NCI-H1092 (cell line): Measurements from ENCODE around the gene CACNB4.

Experiments
- DNase-seq: peaks from one replicate; lab custom pipeline; 2025; lab: John Stamatoyannopoulos, UW

The CACNB4 gene

GRCh38 chr2:152088006-152088405 is 10.8 kb downstream of the CACNB4 start:
- no peak for DNase-seq

- DNase-seq, result no peak
Observed at GRCh38 chr2:152086231-152086630, 12.6 kb downstream of the CACNB4 start.

DNA sequence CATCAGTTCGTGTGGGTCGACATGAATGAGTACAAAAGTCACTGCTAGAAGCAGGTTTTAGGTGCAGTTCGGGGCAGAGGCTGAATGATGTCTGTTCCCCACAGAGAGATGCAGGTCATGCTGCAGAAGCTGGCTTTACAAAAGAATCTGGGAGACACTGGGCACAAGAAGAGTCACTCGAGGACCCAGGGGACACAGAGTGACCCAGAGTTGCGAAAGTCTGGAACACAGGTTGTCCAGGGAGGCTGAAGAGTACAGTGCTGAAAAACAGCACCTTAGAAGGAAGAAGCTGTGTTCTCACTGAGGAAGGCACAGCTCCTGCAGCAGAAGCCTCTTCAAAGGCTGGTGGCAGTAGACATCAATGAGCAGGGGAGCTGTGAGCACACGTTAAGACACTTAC is 14.8 kb downstream of the CACNB4 start:
- DNase-seq, result no peak

DNA sequence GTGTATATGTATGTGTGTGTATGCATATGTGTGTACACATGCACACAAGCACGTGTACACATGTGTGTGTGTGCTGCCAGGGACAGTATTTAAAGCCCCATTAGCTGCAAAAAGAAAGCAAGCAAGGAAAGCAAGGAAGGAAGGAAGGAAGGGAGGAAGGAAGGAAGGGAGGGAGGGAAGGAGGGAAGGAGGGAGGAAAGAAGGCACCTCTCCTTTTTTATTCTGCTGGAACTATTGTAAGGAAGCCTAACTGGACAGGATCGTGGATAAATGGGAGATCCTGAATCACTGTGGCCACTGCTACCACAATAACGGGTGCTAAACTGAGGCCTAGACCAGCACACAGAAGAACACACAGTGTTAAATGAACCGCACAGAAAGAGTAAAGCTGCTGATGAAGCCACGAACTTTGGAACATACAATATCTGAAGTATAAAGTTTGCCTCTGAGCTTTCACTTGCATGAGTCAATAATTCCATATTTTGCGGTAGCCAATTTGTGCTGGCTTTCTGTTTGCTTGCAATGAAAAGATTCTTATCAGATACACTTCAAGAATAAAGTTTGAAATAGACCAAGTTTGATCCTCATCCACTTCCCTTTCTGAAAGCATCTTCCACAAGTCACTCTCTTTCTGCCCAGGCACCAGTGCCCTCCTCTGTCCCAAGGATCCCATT is 15.5 kb downstream of the CACNB4 start:
- no peak for DNase-seq

DNA sequence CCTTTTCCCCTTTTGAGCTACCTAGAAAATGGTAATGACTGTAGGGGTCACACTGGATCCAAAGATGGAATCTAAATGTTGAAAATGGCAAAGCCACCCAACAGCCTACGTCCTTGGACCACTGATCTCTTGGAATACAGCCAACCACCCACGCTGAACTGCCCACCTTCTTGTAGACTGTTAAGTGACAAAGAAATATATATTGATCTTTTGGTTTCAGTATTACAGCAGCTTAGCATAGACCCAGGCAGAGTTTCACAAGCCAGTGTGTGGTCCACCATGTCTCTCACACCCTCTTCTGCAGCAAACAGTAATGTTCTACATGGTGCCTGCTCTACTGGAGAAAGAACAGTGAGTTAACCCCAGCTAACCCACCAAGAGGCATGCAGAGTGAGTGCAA is 20.2 kb downstream of the CACNB4 start:
- DNase-seq, result no peak

GRCh38 chr2:152078023-152078422 is 20.8 kb downstream of the CACNB4 start:
- DNase-seq, result no peak

DNA sequence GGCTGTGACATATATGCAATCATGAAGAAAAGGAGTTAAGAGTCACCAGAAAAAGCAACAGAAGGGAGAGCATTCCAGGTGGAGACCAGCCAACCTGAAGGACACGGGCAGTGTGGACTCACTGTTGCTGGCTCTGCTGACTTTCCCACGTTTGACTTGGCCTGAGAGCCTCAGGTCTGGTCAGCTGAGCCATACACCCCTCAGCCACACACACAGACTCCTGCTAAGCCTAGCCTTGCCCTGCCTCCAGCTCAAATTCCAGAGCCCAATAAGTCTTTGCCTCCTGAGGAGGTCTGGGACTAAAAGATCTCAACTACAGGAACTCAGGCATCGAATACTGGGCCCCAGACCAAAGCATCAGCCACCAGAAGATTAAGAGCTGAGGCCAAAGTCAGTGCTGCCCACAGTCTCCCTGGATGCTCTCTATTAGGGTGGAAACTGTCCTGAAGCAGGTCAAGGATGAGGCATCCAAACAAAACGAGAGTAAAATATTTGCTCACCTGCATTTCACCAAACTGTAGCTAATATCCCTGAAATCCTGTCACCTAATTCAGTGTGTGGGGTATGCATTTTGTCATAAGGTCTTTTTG is 23.3 kb downstream of the CACNB4 start:
- DNase-seq, result no peak

DNA sequence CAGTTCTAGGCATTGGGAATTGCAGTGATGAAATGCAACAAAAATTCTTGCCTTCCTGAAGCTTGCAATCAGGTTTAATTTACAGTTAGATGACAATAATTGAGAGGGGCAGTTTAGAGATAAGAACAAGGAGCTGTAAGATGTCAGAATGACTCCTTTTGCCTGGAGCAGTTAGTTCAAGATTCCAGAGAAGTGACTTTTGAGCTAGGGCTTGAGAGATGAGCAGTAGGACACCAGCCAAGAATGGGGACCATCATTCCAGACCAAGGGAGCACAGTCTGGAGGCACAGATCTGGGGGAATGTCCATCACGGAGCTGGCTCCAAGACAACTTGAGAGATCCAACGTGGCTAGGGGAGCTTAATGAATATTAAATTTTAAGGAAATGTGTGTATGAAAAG is 26.8 kb downstream of the CACNB4 start:
- no peak for DNase-seq

DNA sequence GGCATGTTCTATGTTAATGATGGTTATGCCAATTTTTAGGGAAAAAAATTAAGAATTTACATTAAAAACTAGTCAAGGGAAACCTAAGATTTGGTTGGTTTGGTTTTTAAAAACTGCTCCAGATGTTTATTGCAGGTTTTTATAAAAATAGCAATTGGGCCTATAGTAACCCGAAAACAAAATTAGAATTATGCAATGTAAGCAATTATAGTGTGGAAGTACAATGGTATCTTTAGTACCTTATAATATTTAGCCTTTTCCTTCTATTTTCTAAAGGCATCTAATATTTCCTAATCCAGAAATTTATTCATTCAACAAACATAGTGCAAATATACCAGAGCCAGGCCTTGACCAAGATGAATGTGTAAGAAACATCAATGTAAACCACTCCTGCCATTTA is 27.3 kb downstream of the CACNB4 start:
- no peak for DNase-seq

DNA sequence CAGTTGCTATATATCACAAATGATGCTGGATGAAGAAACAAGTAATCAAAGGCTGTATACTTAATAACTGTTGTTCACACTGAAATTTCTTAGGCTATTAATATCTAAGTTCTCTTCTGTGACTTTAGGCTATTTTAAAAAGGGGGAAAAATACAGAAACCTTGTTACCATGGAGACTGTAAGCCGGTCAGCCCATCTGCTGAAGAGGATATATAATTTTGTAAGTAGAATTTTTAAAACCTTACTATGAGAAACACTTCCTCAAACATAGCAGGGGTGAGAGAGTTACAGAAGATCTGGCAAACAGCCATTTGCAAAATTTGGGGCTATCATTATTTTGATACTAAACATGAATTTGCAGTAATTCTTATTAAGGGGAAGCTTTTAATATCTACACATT is 27.8 kb downstream of the CACNB4 start:
- no peak for DNase-seq

DNA sequence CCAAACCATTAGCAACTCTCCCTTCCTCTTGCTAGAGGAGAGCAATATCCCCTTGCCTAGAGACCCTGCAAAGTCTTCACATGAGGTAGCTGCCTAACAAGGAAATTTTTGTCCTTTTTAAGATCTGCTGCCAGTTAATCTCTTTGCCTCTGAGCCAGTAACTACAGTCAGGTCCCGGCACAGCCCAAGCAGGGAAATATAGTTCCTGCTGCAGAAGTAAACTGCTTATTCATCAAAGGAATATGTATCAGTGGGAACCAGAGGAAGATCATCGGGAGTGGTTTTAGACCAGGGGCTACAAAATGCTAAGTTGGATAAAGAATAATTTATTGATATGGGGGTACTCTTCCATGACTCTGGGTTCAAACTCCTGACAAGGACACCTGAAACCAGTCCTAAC is 30.6 kb downstream of the CACNB4 start:
- no peak for DNase-seq

DNA sequence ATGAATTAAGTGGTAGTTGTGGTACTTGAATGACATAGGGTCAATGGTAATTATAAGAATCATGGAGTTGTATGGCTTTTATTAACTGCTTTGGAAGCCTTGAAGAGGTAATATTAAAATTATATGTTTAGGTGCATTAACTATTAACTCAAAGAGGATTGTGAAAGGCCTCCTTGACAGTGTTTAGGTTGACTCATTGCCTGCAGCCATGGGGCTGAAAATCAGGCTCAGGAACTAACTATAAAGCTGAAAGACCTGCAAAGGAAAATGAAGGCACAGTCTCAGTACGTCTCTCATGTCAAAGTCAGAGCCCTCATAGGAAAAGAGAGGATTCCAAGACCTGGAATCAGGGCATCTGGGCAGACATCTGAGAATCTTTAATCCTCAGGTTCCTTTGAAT is 31.0 kb downstream of the CACNB4 start:
- no peak for DNase-seq

DNA sequence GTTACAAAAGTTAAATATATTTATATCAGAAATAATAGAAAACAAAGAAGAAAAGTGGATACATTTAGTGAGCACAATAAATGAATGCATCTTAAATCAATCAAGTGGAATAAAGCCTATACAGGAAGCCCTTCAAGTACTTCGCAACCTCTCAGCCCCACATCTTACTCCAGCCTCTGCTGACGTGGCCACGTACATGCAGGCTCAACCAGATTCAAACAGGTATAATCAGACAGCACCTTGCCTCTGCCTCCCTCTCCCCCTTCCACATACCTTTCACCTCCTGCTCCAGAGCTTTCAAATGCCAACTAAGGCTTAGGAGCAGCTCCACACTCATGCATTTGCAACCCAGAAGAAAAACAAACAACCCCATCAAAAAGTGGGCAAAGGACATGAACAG is 32.9 kb downstream of the CACNB4 start:
- DNase-seq, result no peak

DNA sequence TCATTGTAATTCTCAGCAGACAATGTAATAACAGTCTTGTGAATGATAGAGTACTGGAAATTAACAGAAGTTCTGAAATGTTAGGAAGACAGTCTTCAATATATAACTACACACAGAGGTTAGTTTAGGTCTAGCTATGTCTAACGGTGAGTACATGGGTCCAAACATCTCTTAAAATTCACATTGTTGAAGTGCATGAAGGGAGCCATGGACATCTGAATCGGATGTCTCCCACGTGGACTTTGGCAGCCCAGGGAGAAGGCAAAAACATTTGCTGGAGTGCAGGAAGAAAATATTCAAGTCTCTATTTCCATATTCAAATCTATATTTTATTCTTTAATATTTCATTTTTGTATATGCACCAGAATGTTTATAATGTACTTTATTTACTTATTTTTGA is 34.8 kb downstream of the CACNB4 start:
- no peak for DNase-seq

GRCh38 chr2:152063325-152063924 is 35.4 kb downstream of the CACNB4 start:
- DNase-seq, result no peak

- no peak for DNase-seq
Observed at GRCh38 chr2:152062125-152063091, 36.4 kb downstream of the CACNB4 start.

- no peak for DNase-seq
Observed at GRCh38 chr2:152061383-152061782, 37.5 kb downstream of the CACNB4 start.

- DNase-seq, result no peak
Observed at GRCh38 chr2:152058655-152059054, 40.2 kb downstream of the CACNB4 start.

- DNase-seq, result no peak
Observed at GRCh38 chr2:152056418-152056817, 42.4 kb downstream of the CACNB4 start.

DNA sequence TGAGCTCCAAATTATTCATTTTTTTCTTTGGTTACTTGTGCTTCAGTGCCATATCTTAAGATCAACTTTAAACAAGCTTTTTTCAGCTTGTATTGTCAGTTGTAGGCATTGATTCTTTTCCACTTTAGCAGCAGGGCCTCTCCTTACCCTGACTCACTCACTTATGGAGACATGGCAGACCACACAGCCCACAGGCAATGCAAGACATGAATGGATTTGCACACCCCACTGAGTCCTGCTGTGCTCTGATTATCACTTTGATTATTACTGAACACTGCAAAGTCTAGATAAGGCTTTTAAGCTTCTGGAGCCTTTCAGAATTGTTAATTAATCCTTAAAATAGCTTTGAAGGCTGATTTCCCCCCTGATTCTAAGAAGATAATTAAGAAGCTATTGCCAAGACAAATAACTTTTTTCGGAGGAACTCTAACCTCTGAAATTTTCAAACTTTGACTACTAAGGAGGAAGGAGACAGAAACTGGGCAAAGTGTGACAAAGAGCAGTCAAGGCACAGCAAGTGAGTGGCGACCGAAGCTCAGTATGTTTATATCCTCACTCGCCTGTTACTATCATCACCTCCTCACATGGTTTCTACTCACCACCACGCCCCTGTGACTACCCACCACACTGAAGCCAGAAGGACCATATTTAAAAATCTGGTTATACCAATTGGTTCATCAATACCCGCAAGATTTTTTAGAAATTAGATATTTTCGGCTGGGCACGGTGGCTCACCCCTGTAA is 43.3 kb downstream of the CACNB4 start:
- DNase-seq, result no peak

DNA sequence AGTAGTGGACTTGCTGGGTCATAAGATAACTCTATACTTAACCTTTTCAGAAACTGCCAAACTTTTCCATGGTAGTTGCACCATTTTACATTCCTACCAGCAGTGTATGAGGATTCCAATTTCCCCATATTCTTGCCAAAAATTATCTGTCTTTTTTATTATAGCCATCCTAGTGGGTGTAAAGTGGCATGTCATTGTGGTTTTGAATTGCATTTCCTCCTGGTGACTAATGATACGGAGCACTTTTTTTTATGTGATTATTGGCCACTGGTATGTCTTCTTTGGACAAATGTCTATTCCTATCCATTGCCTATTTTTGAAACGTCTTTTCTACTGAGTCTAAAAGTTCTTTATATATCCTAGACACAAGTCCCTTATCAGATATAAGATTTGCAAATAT is 44.3 kb downstream of the CACNB4 start:
- DNase-seq, result no peak

DNA sequence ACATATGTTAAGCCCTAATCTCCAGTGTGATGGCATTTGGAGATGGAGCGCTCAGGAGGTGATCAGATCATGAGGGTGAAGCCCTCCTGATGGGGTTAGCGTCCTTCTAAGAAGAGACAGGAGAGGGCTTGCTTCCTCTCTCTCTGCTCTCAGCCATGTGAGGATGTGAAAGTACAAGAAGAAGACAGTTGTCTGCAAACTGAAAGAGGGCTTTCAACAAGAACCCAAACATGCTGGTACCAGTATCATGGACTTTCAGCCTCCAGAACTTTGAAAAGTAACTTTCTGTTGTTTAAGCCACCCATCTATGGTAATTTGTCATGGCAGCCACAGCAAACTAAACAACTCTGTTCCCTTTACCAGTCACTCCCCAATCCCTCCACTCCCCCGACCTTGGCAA is 47.4 kb downstream of the CACNB4 start:
- DNase-seq, result no peak
